ENCODE measurements around the gene SOWAHC.

Gene SOWAHC

GRCh38 chr2:109597283-109597682, 16.9 kb upstream of the SOWAHC start:
- H3K4me3 ChIP-seq (ENCODE audit: low read depth, low read length, poor library complexity, severe bottlenecking): no peak overlapping the region
- H3K79me2 ChIP-seq (ENCODE audit: insufficient read depth, low read length): no peaks in the 10 kb centered on the region
- H3F3A ChIP-seq (ENCODE audit: insufficient read depth, low read length): no peaks in the 10 kb centered on the region
- no peaks in the 10 kb centered on the region for H3K9me2 ChIP-seq (ENCODE audit: low read depth, low read length)
- no peak overlapping the region for H3K27ac ChIP-seq (ENCODE audit: low read depth, low read length, poor library complexity, severe bottlenecking)
- no peak overlapping the region for H2AFZ ChIP-seq (ENCODE audit: low read length)
- no peaks in the 10 kb centered on the region for H3K4me1 ChIP-seq (ENCODE audit: insufficient read depth, low read length, severe bottlenecking)
- no peaks in the 10 kb centered on the region for H3K36me3 ChIP-seq (ENCODE audit: insufficient read depth, low read length)
- TF ChIP-seq, protein P1, sequence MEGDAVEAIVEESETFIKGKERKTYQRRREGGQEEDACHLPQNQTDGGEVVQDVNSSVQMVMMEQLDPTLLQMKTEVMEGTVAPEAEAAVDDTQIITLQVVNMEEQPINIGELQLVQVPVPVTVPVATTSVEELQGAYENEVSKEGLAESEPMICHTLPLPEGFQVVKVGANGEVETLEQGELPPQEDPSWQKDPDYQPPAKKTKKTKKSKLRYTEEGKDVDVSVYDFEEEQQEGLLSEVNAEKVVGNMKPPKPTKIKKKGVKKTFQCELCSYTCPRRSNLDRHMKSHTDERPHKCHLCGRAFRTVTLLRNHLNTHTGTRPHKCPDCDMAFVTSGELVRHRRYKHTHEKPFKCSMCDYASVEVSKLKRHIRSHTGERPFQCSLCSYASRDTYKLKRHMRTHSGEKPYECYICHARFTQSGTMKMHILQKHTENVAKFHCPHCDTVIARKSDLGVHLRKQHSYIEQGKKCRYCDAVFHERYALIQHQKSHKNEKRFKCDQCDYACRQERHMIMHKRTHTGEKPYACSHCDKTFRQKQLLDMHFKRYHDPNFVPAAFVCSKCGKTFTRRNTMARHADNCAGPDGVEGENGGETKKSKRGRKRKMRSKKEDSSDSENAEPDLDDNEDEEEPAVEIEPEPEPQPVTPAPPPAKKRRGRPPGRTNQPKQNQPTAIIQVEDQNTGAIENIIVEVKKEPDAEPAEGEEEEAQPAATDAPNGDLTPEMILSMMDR (IDR thresholded peaks at IDR 0.05; ENCODE audit: low read length): no peak
- TF ChIP-seq EZH2 (IDR thresholded peaks at IDR 0.05; ENCODE audit: borderline replicate concordance, low read length): no peak
- H4K20me1 ChIP-seq (ENCODE audit: insufficient read depth, low read length): no peaks in the 10 kb centered on the region
- no peak overlapping the region for H3K4me2 ChIP-seq (ENCODE audit: low read length)
- no peaks in the 10 kb centered on the region for H3K9me3 ChIP-seq (ENCODE audit: low read length)
- H3K27me3 ChIP-seq (ENCODE audit: insufficient read depth, low read length): no peaks in the 10 kb centered on the region
- no peak overlapping the region for H3K9ac ChIP-seq (ENCODE audit: low read length)

- TF ChIP-seq, protein P1 (IDR thresholded peaks at IDR 0.05; ENCODE audit: low read length): no peak
- no peak for TF ChIP-seq EZH2 (IDR thresholded peaks at IDR 0.05; ENCODE audit: borderline replicate concordance, low read length)
- Histone ChIP-seq H3K27ac (ENCODE audit: low read depth, low read length, poor library complexity, severe bottlenecking) (no peak overlapping the region), H4K20me1 (ENCODE audit: insufficient read depth, low read length) (no peaks in the 10 kb centered on the region), H3K4me3 (ENCODE audit: low read depth, low read length, poor library complexity, severe bottlenecking) (no peak overlapping the region), H3K4me1 (ENCODE audit: insufficient read depth, low read length, severe bottlenecking) (no peaks in the 10 kb centered on the region), H2AFZ (ENCODE audit: low read length) (no peak overlapping the region), H3K79me2 (ENCODE audit: insufficient read depth, low read length) (no peaks in the 10 kb centered on the region), H3K9me3 (ENCODE audit: low read length) (no peaks in the 10 kb centered on the region), H3K36me3 (ENCODE audit: insufficient read depth, low read length) (no peaks in the 10 kb centered on the region), H3F3A (ENCODE audit: insufficient read depth, low read length) (no peaks in the 10 kb centered on the region), H3K9me2 (ENCODE audit: low read depth, low read length) (no peaks in the 10 kb centered on the region), H3K4me2 (ENCODE audit: low read length) (no peak overlapping the region), H3K27me3 (ENCODE audit: insufficient read depth, low read length) (no peaks in the 10 kb centered on the region), H3K9ac (ENCODE audit: low read length) (no peak overlapping the region)
Observed at GRCh38 chr2:109601783-109602182, 12.4 kb upstream of the SOWAHC start.

GRCh38 chr2:109602617-109603188, 11.5 kb upstream of the SOWAHC start:
- Histone ChIP-seq H3K36me3 (ENCODE audit: insufficient read depth, low read length) (no peaks in the 10 kb centered on the region), H3K4me3 (ENCODE audit: low read depth, low read length, poor library complexity, severe bottlenecking) (no peak overlapping the region), H3K79me2 (ENCODE audit: insufficient read depth, low read length) (no peaks in the 10 kb centered on the region), H4K20me1 (ENCODE audit: insufficient read depth, low read length) (no peaks in the 10 kb centered on the region), H3K27ac (ENCODE audit: low read depth, low read length, poor library complexity, severe bottlenecking) (no peak overlapping the region), H3K4me1 (ENCODE audit: insufficient read depth, low read length, severe bottlenecking) (no peaks in the 10 kb centered on the region), H3K9ac (ENCODE audit: low read length) (no peak overlapping the region), H3F3A (ENCODE audit: insufficient read depth, low read length) (no peaks in the 10 kb centered on the region), H2AFZ (ENCODE audit: low read length) (no peak overlapping the region), H3K27me3 (ENCODE audit: insufficient read depth, low read length) (no peaks in the 10 kb centered on the region), H3K9me3 (ENCODE audit: low read length) (no peaks in the 10 kb centered on the region), H3K9me2 (ENCODE audit: low read depth, low read length) (no peaks in the 10 kb centered on the region), H3K4me2 (ENCODE audit: low read length) (no peak overlapping the region)
- TF ChIP-seq EZH2 (IDR thresholded peaks at IDR 0.05; ENCODE audit: borderline replicate concordance, low read length): no peak
- TF ChIP-seq, protein P1 (IDR thresholded peaks at IDR 0.05; ENCODE audit: low read length): no peak
